Neutrophil (primary cell): ENCODE measurements around the gene GEN1.

Experiments used
- H3K27ac ChIP-seq: fragments of 200-600 bp; sonication (generic); 2 replicates; pipeline ENCODE4 v1.5.1; 2016; ENCODE audit warnings: mild to moderate bottlenecking, moderate library complexity
- H3K27me3 ChIP-seq: fragments of 200-600 bp; sonication (generic); 2 replicates; pipeline ENCODE4 v1.6.0; 2016; ENCODE audit warnings: mild to moderate bottlenecking
- H3K36me3 ChIP-seq: fragments of 200-600 bp; sonication (generic); 2 replicates; pipeline ENCODE4 v1.5.1; 2017
- H3K4me1 ChIP-seq, 2 experiments: fragments of 200-600 bp in 1 of 2; sonication (generic) in 1 of 2; 1 replicate in 1 of 2; 2 replicates in 1 of 2; pipeline versions ENCODE4 v1.5.1 to v1.6.1; 2013 to 2016; ENCODE audit warnings: low read depth in 1 of 2, low read length in 1 of 2, mild to moderate bottlenecking in 1 of 2, moderate library complexity in 1 of 2; ENCODE audit not compliant: control insufficient read depth in 1 of 2, insufficient read depth in 1 of 2
- H3K4me3 ChIP-seq, 2 experiments: fragments of 200-600 bp in 1 of 2; sonication (generic) in 1 of 2; 1 replicate in 1 of 2; 2 replicates in 1 of 2; pipeline ENCODE4 v1.5.1; 2013 to 2016; ENCODE audit warnings: low read depth in 1 of 2, low read length in 1 of 2, mild to moderate bottlenecking in 1 of 2, moderate library complexity in 1 of 2
- H3K9me3 ChIP-seq: fragments of 200-600 bp; sonication (generic); 2 replicates; pipeline ENCODE4 v1.5.1; 2016
- CTCF ChIP-seq: fragments of 200-600 bp; sonication (generic); IDR thresholded peaks from 2 replicates; pipeline ENCODE4 v1.5.1; 2016; ENCODE audit warnings: antibody characterized with exemption

Gene GEN1

GRCh38 chr2:17713291-17713690 lies 40.6 kb upstream of the GEN1 start:
- Histone ChIP-seq H3K36me3 (peaks cover 68% of the 10 kb centered on the region), H3K4me1 (no peaks in the 10 kb centered on the region), H3K27me3 (no peaks in the 10 kb centered on the region), H3K27ac (no peak overlapping the region), H3K4me3 (no peak overlapping the region), H3K9me3 (no peaks in the 10 kb centered on the region)
- no peak for TF ChIP-seq CTCF

- Histone ChIP-seq H3K4me1 (no peaks in the 10 kb centered on the region), H3K36me3 (peaks cover 83% of the 10 kb centered on the region), H3K9me3 (no peaks in the 10 kb centered on the region), H3K27ac (no peak overlapping the region), H3K27me3 (no peaks in the 10 kb centered on the region), H3K4me3 (no peak overlapping the region)
- TF ChIP-seq CTCF: no peak
These were observed 36.3 kb upstream of the GEN1 start for GRCh38 chr2:17717666-17718065.

- Histone ChIP-seq H3K36me3 (peaks cover 79% of the 10 kb centered on the region), H3K4me1 (no peaks in the 10 kb centered on the region), H3K27me3 (no peaks in the 10 kb centered on the region), H3K27ac (no peak overlapping the region), H3K9me3 (no peaks in the 10 kb centered on the region), H3K4me3 (no peak overlapping the region)
- TF ChIP-seq CTCF: no peak
These were observed 35.2 kb upstream of the GEN1 start for GRCh38 chr2:17718689-17719088.

- Histone ChIP-seq H3K4me1 (no peaks in the 10 kb centered on the region), H3K4me3 (no peak overlapping the region), H3K36me3 (peaks cover 77% of the 10 kb centered on the region), H3K27ac (no peak overlapping the region), H3K9me3 (no peaks in the 10 kb centered on the region), H3K27me3 (no peaks in the 10 kb centered on the region)
- TF ChIP-seq CTCF: no peak
These were observed 34.2 kb upstream of the GEN1 start for GRCh38 chr2:17719562-17720371.

- Histone ChIP-seq H3K27me3 (no peaks in the 10 kb centered on the region), H3K36me3 (peaks cover 51% of the 10 kb centered on the region), H3K4me3 (no peak overlapping the region), H3K4me1 (no peaks in the 10 kb centered on the region), H3K9me3 (no peaks in the 10 kb centered on the region), H3K27ac (no peak overlapping the region)
- TF ChIP-seq CTCF: no peak
These were observed 25.7 kb upstream of the GEN1 start for GRCh38 chr2:17728210-17728609.
